Left cardiac atrium (tissue), 4 donors: ENCODE measurements around the gene GIGYF2. TPM values are rescaled to one million over a fixed set of nuclear protein-coding genes. Genes with fewer than 3 reads are reported as not detected.
"Not testable (repeated sequence)": the region's sequence is repeated elsewhere in the genome, so short reads cannot be mapped to it uniquely, and the experiment has no call there.

ENCODE experiments used
- ATAC-seq, 2 donors: fragments of 200-7000 bp; cut with Tn5 transposase; one replicate each; pipeline ENCODE4 v1.9.1; 2020; ENCODE audit warnings: mild to moderate bottlenecking in 2 of 2, moderate library complexity in 2 of 2
- DNase-seq: peaks from one replicate; pipeline ENCODE4 v3.0.0-alpha.2; 2020
- intact Hi-C, 2 donors: fragments of 100-400 bp; cut with DNase I; formaldehyde crosslinking; loops; one replicate each; pipeline versions ENCODE4 v1.14.1 to v1.15.1; 2022 to 2023
- total RNA-seq, 2 donors: library from RNA; stranded (reverse); fragmentation: NEBNext Ultra II Directional; extraction: Animal tissue kit (Norgen Biotek cat#: 25700); gene quantifications; one replicate each; pipeline ENCODE4 v1.2.1, GENCODE V29; 2021
- donor health status: DM: no; HTN: yes; CAD: no.
- donor health status: DM: no; HTN: yes; CAD: no; lungs with severe emphysema.
- donor health status: DM: yes; HTN: yes; CAD: no.
- donor health status: Dilated cardiomyopathy.

Gene GIGYF2
- total RNA-seq, 2 donors from 2014 or later, result 53.5 to 57.4 TPM

- no peak for DNase-seq
- intact Hi-C loops, result no loop called here
- ATAC-seq, result no peak
These were observed 9.6 kb upstream of the GIGYF2 start for GRCh38 chr2:232687382-232688160.

GRCh38 chr2:232688201-232688600, 8.9 kb upstream of the GIGYF2 start:
- DNase-seq (no peak), ATAC-seq (no peak)
- intact Hi-C loops, result no loop called here

- DNase-seq, result no peak
- intact Hi-C loops, result no loop called here
- peak; percentile 63 to 70 for ATAC-seq
These were observed 7.8 kb upstream of the GIGYF2 start for GRCh38 chr2:232689152-232689910.

GRCh38 chr2:232691117-232691516, 6.0 kb upstream of the GIGYF2 start:
- ATAC-seq, DNase-seq, intact Hi-C loops: not testable (repeated sequence)

GRCh38 chr2:232693344-232693743, 3.8 kb upstream of the GIGYF2 start:
- intact Hi-C loops, result no loop called here
- DNase-seq (no peak), ATAC-seq (no peak)

- no peak for DNase-seq
These were observed 497 bp upstream of the GIGYF2 start for GRCh38 chr2:232696609-232697058.

DNA sequence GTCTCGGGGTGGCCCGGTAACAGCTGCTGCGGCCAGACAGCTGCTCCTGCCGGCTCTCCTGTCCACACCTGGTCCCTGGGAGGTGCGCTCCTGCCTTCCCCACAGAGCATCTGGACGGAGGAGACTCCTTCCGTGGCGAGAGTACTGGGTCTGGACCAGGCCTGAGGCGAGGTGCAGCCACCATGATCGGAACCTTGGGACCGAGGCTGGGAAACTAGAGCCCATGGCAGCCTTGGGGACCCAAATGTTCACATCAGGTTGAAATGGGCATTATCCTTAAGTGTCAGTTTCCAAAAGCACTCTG, 628 bp downstream of the GIGYF2 start:
- ATAC-seq, result peak; percentile 24 to 40

More at GRCh38 chr2:232696609-232697058, 497 bp upstream of the GIGYF2 start:
- intact Hi-C loops, result no loop called here
- ATAC-seq, result no peak

DNA sequence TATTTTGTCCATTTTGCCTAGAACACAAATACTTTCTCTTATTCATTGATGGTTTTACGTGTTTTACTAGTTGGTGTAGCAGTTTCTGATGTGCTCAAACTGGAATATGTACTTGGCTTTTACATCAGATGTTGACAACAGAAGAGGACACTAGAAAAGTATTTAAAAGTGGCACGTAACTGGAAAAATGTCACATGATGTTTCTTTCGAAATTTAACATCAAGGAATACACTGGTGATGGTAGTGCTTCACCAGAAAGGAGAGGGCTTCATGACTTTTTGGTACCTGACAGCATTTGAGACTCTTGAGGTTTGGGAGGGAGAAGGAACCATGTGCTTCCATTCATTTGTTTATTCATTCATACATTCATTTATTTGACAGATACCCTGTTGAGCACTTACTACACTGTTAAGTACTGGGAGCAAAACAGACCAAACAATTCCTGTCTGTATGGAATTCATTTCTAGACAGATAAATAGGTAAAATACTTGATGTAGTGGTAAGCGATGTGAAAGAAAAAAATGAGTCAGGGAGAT, 1.5 kb downstream of the GIGYF2 start:
- no peak for ATAC-seq
- intact Hi-C loops, result no loop called here
- DNase-seq, result no peak

More for the DNA sequence above, 628 bp downstream of the GIGYF2 start:
- intact Hi-C loops, result no loop called here
- no peak for DNase-seq

DNA sequence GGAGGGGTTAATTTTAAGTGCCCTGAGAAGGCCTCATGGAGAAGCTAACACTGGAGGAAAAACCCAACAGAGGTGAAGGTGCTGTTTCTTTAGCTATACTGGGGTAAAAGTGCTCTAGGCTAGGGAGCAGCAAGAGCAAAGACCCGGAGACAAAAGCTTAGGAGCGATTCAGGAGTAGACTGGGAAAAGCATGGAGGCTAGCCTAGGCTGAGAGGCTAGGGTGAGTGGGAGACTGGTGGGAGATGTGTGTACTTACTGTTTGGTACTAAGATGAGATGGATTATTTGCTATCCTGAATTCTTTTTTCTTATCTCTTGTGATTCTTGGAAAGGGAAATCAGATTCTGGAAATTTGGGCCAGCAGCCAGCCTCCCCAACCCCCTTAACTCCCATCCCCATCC, 2.0 kb downstream of the GIGYF2 start:
- no peak for ATAC-seq
- intact Hi-C loops, result no loop called here
- DNase-seq, result no peak

DNA sequence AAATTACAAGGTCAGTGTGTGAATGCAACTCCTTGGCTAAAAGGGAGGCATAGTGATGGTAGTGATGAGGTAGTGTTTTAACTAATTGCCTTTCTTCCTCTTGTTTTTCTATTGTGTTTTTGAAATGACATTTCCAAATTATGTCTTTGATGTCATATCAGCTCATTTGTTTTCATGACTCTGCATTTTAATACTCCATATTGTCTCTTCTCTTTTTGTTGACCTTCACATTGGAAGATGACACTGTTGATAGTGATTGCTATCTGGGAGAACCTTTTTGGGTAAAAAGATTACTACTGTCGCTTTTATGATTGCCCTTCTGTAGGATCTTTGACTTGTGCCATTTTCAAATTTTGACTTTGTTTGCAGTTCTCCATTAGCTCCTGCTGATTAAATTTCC, 3.0 kb downstream of the GIGYF2 start:
- intact Hi-C loops, result no loop called here

DNA sequence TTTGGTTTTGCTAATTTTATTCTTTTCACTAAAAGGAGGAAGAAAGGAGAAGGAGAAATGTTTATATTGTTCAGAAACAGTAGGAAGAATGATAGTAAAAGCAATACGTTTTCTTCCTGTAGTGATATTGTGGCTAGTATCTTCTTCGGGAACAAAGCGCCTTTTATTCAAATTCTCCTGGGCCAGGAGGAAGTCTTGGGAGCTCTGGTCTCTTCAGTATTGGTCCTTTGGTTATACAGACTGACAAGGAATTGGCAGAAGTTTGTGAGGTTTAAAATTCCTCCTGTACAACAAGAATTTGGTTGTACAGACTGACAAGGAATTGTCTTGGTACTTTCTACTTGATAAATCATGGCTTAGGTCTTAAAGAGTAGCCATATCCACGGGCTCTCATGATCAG, 9.9 kb downstream of the GIGYF2 start:
- intact Hi-C loops, result no loop called here
- DNase-seq, result no peak
- ATAC-seq, result no peak

More for the DNA sequence above, 3.0 kb downstream of the GIGYF2 start:
- ATAC-seq (no peak), DNase-seq (no peak)

DNA sequence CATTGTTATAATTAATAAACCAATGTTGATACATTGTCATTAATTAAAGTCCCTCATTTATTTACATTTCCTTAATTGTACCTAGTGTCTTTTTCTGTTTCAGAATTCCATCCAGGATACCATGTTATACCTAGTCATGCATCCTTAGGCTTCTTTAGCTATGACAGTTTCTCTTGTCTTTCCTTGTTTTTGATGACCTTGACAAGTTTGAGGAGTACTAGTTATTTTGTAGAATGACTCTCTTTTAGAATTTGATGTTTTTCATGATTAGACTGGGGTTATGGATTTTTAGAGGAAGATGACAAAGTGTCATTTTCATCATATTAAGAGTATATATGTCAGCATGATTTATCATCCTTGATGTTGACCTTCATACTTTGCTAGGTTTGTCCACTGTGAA, 16.4 kb downstream of the GIGYF2 start:
- intact Hi-C loops, result no loop called here
- no peak for DNase-seq
- ATAC-seq, result no peak

DNA sequence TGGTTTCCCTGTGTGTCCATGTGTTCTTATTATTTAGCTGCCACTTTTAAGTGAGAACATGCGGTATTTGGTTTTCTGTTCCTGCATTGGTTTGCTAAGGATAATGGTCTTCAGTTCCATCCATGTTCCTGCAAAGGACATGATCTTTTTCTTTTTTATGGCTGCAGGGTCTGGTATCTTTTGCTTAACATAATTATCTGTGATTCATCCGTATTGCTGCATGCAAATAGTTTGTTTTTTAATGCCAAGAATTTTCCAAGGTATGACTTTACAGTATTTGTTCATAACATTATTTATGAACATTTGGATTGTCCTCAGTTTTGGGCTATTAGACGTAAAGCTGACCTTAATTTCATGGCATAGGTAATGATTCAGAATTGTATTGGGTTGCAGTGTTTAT, 17.8 kb downstream of the GIGYF2 start:
- intact Hi-C loops, result no loop called here
- ATAC-seq (no peak), DNase-seq (no peak)

DNA sequence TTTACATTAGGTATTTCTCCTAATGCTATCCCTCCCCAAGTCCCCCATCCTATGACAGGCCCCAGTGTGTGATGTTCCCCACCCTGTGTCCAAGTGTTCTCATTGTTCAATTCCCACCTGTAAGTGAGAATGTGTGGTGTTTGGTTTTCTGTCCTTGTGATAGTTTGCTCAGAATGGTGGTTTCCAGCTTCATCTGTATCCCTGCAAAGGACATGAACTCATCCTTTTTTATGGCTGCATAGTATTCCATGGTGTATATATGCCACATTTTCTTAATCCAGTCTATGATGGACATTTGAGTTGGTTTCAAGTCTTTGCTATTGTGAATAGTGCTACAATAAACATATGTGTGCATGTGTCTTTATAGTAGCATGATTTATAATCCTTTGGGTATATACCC, 22.9 kb downstream of the GIGYF2 start:
- ATAC-seq, DNase-seq, intact Hi-C loops: not testable (repeated sequence)

GRCh38 chr2:232721261-232721660, 24.1 kb downstream of the GIGYF2 start:
- DNase-seq, result no peak
- no peak for ATAC-seq
- intact Hi-C loops, result no loop called here

DNA sequence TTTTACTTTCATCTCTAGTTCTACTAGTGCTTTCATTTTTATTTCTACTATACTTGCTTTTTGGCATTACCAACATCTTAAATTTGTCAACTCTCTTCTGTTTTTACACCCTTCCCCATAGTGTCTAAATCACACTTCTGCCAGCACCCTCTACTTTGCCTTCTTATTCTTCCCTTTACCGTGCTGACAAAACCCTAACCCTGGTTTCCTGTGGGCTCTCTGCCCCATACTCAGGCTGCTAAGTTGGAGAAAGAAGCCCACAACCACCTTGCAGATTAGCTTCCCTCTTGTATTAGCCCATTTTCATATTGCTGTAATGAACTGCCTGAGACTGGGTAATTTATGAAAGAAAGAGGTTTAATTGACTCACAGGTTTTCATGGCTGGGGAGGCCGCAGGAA, 24.8 kb downstream of the GIGYF2 start:
- DNase-seq (no peak), ATAC-seq (no peak)
- intact Hi-C loops, result no loop called here

DNA sequence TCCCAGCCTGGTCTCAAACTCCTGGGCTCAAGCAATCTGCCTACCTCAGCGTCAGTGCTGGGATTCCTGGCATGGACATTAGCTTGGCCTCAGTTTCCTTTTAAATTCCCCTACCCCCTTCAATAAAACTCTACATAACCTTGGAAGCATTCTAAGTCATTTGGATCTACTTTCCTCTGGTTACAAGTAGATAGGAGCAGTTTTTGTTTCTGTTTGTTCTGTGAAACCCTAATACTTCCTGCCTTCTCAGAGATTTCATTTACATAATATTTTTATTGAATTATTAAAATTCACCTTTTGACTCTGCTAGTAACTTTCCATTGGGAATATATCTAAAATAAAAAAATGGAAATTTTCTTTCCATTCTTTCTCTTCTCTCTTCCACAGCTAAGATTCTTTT, 25.9 kb downstream of the GIGYF2 start:
- ATAC-seq (no peak), DNase-seq (no peak)
- intact Hi-C loops, result no loop called here

DNA sequence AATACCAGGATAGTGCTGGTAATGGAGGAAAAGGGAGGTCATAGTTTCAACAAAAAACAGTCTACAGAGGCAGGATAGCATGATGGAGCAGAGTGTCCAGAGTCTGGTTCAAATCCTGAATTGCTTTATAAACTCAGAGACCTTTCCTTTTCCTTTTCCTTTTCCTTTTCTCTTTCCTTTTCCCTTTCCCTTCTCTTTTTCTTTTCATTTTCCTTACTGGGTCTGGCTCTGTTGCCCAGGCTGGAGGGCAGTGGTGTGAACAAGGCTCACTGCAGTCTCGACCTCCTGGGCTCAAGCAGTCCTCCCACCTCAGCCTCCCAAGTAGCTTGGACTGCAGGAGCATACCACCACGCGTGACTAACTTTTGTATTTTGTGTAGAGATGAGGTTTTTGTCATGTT, 31.7 kb downstream of the GIGYF2 start:
- intact Hi-C loops, result no loop called here
- ATAC-seq (no peak), DNase-seq (no peak)

GRCh38 chr2:232731470-232731869, 34.3 kb downstream of the GIGYF2 start:
- DNase-seq (no peak), ATAC-seq (peak in 1 of 2 donors; percentile 23)
- intact Hi-C loops, result no loop called here

- ATAC-seq (no peak), DNase-seq (no peak)
- intact Hi-C loops, result no loop called here
These were observed 44.2 kb downstream of the GIGYF2 start for GRCh38 chr2:232741294-232741693.
